NCI-H187 (cell line): ENCODE data around the gene DDX41.
"Not testable (repeated sequence)": the region's sequence is repeated elsewhere in the genome, so short reads cannot be mapped to it uniquely, and the experiment has no call there.

ENCODE experiments used
- DNase-seq, 2 experiments: peaks; one replicate each; lab custom pipeline; 2025; lab: John Stamatoyannopoulos, UW

Gene DDX41

GRCh38 chr5:177516601-177517568, at the start of gene DDX41:
DDX41 (minus strand) TSS chr5:177516961; CDS start chr5:177516945, 16 bp downstream.
- peak; percentile 87 to 91 for DNase-seq

- no peak for DNase-seq
Observed at GRCh38 chr5:177565046-177565445, 48.3 kb upstream of the DDX41 start.

GRCh38 chr5:177559446-177559941, 42.7 kb upstream of the DDX41 start:
- not testable (repeated sequence) for DNase-seq

GRCh38 chr5:177557796-177558195, 41.0 kb upstream of the DDX41 start:
- no peak for DNase-seq

- no peak for DNase-seq
Observed at GRCh38 chr5:177557041-177557647, 40.4 kb upstream of the DDX41 start.

- no peak for DNase-seq
Observed at GRCh38 chr5:177555665-177556064, 38.9 kb upstream of the DDX41 start.

GRCh38 chr5:177555228-177555627, 38.5 kb upstream of the DDX41 start:
- no peak for DNase-seq

- DNase-seq, result peak; percentile 70 to 85
Observed at GRCh38 chr5:177554474-177555111, 37.8 kb upstream of the DDX41 start, which contains the start of gene FAM193B. FAM193B (minus strand) TSS chr5:177554563; CDS start chr5:177554458, 105 bp downstream.

GRCh38 chr5:177553671-177554429, 37.1 kb upstream of the DDX41 start:
- DNase-seq, result no peak

- no peak for DNase-seq
Observed at GRCh38 chr5:177552839-177553455, 36.2 kb upstream of the DDX41 start.

GRCh38 chr5:177550122-177550521, 33.4 kb upstream of the DDX41 start:
- no peak for DNase-seq

GRCh38 chr5:177548495-177548894, 31.7 kb upstream of the DDX41 start:
- no peak for DNase-seq

- no peak for DNase-seq
Observed at GRCh38 chr5:177547736-177548135, 31.0 kb upstream of the DDX41 start.

GRCh38 chr5:177546258-177546741, 29.5 kb upstream of the DDX41 start:
- DNase-seq, result no peak

GRCh38 chr5:177545487-177546257, 28.9 kb upstream of the DDX41 start:
- DNase-seq, result no peak

- DNase-seq, result no peak
Observed at GRCh38 chr5:177542816-177543465, 26.2 kb upstream of the DDX41 start.

GRCh38 chr5:177540438-177540837, 23.7 kb upstream of the DDX41 start:
- DNase-seq, result no peak

GRCh38 chr5:177539411-177539810, 22.6 kb upstream of the DDX41 start:
- DNase-seq, result no peak

- DNase-seq, result no peak
Observed at GRCh38 chr5:177538876-177539275, 22.1 kb upstream of the DDX41 start.
